HepG2 (cell line): ENCODE data around the gene SAYSD1.

Experiments used
- ATF1 ChIP-seq: IDR thresholded peaks from 2 replicates; pipeline ENCODE4 v1.6.1; 2016; ENCODE audit warnings: mild to moderate bottlenecking, control low read depth
- ATF3 ChIP-seq: sonication (generic); formaldehyde crosslinking; IDR thresholded peaks from 2 replicates; pipeline ENCODE4 v1.4.0; 2020; ENCODE audit warnings: missing genetic modification reagents
- CTCF ChIP-seq: sonication (generic); formaldehyde crosslinking; IDR thresholded peaks from 2 replicates; pipeline ENCODE4 v1.5.0; 2020; ENCODE audit warnings: mild to moderate bottlenecking, missing genetic modification reagents, moderate library complexity
- EZH2 ChIP-seq: conservative IDR thresholded peaks from 2 replicates; pipeline ENCODE4 v1.6.1; 2012; ENCODE audit warnings: mild to moderate bottlenecking, low read depth, low read length, moderate library complexity
- KDM4B ChIP-seq: sonication (generic); formaldehyde crosslinking; IDR thresholded peaks from 2 replicates; pipeline ENCODE4 v1.4.0; 2020; ENCODE audit warnings: missing genetic modification reagents
- PAWR ChIP-seq: sonication (generic); formaldehyde crosslinking; IDR thresholded peaks from 2 replicates; pipeline ENCODE4 v1.4.0; 2020; ENCODE audit warnings: missing genetic modification reagents, mild to moderate bottlenecking, borderline replicate concordance
- POGZ ChIP-seq: sonication (generic); formaldehyde crosslinking; IDR thresholded peaks from 2 replicates; pipeline ENCODE4 v1.4.0; 2020; ENCODE audit warnings: mild to moderate bottlenecking, missing genetic modification reagents
- TBX3 ChIP-seq: fragments of 450-650 bp; IDR thresholded peaks from 2 replicates; pipeline ENCODE4 v1.6.1; 2017; ENCODE audit warnings: antibody characterized with exemption, mild to moderate bottlenecking, inconsistent platforms, borderline replicate concordance
- ZBTB33 ChIP-seq: sonication (generic); formaldehyde crosslinking; IDR thresholded peaks from 2 replicates; pipeline ENCODE4 v1.4.0; 2020; ENCODE audit warnings: missing genetic modification reagents
- ZNF234 ChIP-seq: sonication (generic); formaldehyde crosslinking; conservative IDR thresholded peaks from 2 replicates; pipeline ENCODE4 v1.5.1; 2020; ENCODE audit warnings: mild to moderate bottlenecking, missing genetic modification reagents
- ZNF331 ChIP-seq: sonication (generic); formaldehyde crosslinking; IDR thresholded peaks from 2 replicates; pipeline ENCODE4 v1.4.0; 2020; ENCODE audit warnings: missing genetic modification reagents
- ZNF639 ChIP-seq: conservative IDR thresholded peaks from 2 replicates; pipeline ENCODE4 v1.6.1; 2018; ENCODE audit warnings: missing genetic modification reagents
- TF ChIP-seq, protein P1 (sequence below): sonication (generic); formaldehyde crosslinking; IDR thresholded peaks from 2 replicates; pipeline ENCODE4 v1.8.0; 2022; ENCODE audit warnings: missing genetic modification reagents, mild to moderate bottlenecking, moderate library complexity, borderline replicate concordance

DNA sequence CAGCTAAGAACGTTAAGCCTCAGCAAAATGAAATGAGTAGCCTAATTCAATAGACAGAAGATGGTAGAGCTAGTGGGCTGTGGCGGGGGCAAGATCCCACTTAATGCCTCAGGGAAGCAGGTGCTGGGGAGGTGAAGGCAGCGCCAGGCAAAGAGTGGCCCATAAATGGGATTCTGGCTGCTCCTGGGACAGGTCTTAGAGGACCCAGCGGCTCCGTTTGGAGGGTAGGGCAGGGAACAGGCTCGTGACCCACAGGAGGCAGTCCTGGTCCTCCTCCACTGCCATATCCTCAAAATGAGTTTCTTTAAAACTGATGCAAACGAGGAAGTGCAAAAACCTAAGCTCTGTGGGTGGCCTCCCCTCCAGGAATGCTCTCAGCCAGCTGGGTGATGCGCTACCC is 32.7 kb downstream of the SAYSD1 start:
- TF ChIP-seq TBX3 (no peak), KDM4B (CRISPR knock-in tag) (no peak), POGZ (CRISPR knock-in tag) (no peak), ZNF331 (CRISPR knock-in tag) (no peak), ZNF234 (CRISPR knock-in tag) (no peak), ATF1 (CRISPR knock-in tag) (no peak), ZNF639 (CRISPR knock-in tag) (no peak), EZH2 (no peak), ZBTB33 (CRISPR knock-in tag) (no peak), CTCF (CRISPR knock-in tag) (no peak), ATF3 (CRISPR knock-in tag) (no peak), PAWR (CRISPR knock-in tag) (no peak)
- TF ChIP-seq, protein P1, sequence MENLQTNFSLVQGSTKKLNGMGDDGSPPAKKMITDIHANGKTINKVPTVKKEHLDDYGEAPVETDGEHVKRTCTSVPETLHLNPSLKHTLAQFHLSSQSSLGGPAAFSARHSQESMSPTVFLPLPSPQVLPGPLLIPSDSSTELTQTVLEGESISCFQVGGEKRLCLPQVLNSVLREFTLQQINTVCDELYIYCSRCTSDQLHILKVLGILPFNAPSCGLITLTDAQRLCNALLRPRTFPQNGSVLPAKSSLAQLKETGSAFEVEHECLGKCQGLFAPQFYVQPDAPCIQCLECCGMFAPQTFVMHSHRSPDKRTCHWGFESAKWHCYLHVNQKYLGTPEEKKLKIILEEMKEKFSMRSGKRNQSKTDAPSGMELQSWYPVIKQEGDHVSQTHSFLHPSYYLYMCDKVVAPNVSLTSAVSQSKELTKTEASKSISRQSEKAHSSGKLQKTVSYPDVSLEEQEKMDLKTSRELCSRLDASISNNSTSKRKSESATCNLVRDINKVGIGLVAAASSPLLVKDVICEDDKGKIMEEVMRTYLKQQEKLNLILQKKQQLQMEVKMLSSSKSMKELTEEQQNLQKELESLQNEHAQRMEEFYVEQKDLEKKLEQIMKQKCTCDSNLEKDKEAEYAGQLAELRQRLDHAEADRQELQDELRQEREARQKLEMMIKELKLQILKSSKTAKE (CRISPR knock-in tag) = no peak
